K562 (cell line): ENCODE measurements around the gene GPR107.

Experiments
- CHD4 ChIP-seq: fragments of 200-600 bp; sonication (generic); IDR thresholded peaks from 3 replicates; pipeline ENCODE4 v1.6.1; 2012; ENCODE audit warnings: low read depth, mild to moderate bottlenecking, mixed read lengths, low read length, inconsistent platforms; ENCODE audit not compliant: insufficient read depth, insufficient replicate concordance, poor library complexity, severe bottlenecking
- FOXK2 ChIP-seq, 2 experiments: fragments of 450-650 bp; IDR thresholded peaks in 1 of 2; conservative IDR thresholded peaks in 1 of 2; 2 replicates each; pipeline ENCODE4 v1.6.1; 2016; ENCODE audit warnings: low read depth in 2 of 2, mild to moderate bottlenecking in 1 of 2
- HDAC2 ChIP-seq: fragments of 450-650 bp; IDR thresholded peaks from 2 replicates; pipeline ENCODE4 v1.6.1; 2016; ENCODE audit warnings: mild to moderate bottlenecking
- HEY1 ChIP-seq: fragments of 250-450 bp; sonication (Bioruptor Pico); IDR thresholded peaks from 2 replicates; pipeline ENCODE4 v1.5.0; 2020; ENCODE audit warnings: mild to moderate bottlenecking, moderate library complexity, borderline replicate concordance
- LEF1 ChIP-seq: fragments of 450-650 bp; IDR thresholded peaks from 2 replicates; pipeline ENCODE4 v1.6.1; 2016; ENCODE audit warnings: mild to moderate bottlenecking
- MAFK ChIP-seq: IDR thresholded peaks from 2 replicates; pipeline ENCODE4 v1.6.1; 2011; ENCODE audit warnings: low read length, improper control_type of control experiment
- MAX ChIP-seq: sonication (generic); formaldehyde crosslinking; IDR thresholded peaks from 2 replicates; pipeline ENCODE4 v1.9.0; 2022; ENCODE audit warnings: mild to moderate bottlenecking, missing genetic modification reagents
- MYC ChIP-seq, 2 experiments: fragments of 250-450 bp in 1 of 2; sonication (Bioruptor Pico) in 1 of 2; IDR thresholded peaks; 2 replicates each; pipeline versions ENCODE4 v1.5.1 to v1.6.1; 2012 to 2021; ENCODE audit warnings: low read depth in 2 of 2, borderline replicate concordance in 1 of 2, improper control_type of control experiment in 1 of 2, low read length in 1 of 2, mild to moderate bottlenecking in 1 of 2, moderate library complexity in 1 of 2
- NCOA2 ChIP-seq, 2 experiments: fragments of 450-650 bp; IDR thresholded peaks; 2 replicates each; pipeline ENCODE4 v1.6.1; 2018; ENCODE audit warnings: mild to moderate bottlenecking in 2 of 2, moderate library complexity in 1 of 2; ENCODE audit not compliant: partially characterized antibody in 2 of 2
- RBBP5 ChIP-seq: fragments of 200-600 bp; sonication (generic); IDR thresholded peaks from 2 replicates; pipeline ENCODE4 v1.6.1; 2012; ENCODE audit warnings: borderline replicate concordance, mild to moderate bottlenecking, low read length, control low read depth, inconsistent platforms; ENCODE audit not compliant: insufficient read depth, poor library complexity, severe bottlenecking
- ZNF274 ChIP-seq: IDR thresholded peaks from 2 replicates; pipeline ENCODE4 v1.6.1; 2011; ENCODE audit warnings: low read depth, mild to moderate bottlenecking, low read length, moderate library complexity, borderline replicate concordance
- TF ChIP-seq, protein P1 (sequence below): fragments of 450-650 bp; formaldehyde crosslinking; IDR thresholded peaks from 2 replicates; pipeline ENCODE4 v1.4.0; 2020; ENCODE audit warnings: mild to moderate bottlenecking, mixed read lengths

DNA sequence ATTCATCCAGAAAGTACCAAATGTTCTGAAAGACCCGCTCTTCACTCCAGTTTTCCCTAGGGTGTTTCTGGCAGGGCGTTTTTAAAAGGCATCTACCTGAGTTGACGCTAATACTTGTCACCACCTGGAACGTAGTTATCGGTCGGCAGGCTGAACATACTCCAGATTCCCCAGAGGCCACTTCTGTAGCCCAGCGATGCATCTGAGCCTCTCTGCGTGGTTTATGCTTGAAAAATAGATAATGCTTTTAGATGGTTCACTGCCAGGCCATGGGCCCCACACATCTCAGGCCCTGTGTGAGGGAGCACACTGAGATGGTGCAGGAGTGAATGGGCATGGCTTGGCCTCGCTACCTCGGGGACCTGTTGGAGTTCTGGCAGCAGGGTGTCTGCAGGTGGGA, 85.5 kb downstream of the GPR107 start:
- TF ChIP-seq LEF1: no peak
- TF ChIP-seq, protein P1, sequence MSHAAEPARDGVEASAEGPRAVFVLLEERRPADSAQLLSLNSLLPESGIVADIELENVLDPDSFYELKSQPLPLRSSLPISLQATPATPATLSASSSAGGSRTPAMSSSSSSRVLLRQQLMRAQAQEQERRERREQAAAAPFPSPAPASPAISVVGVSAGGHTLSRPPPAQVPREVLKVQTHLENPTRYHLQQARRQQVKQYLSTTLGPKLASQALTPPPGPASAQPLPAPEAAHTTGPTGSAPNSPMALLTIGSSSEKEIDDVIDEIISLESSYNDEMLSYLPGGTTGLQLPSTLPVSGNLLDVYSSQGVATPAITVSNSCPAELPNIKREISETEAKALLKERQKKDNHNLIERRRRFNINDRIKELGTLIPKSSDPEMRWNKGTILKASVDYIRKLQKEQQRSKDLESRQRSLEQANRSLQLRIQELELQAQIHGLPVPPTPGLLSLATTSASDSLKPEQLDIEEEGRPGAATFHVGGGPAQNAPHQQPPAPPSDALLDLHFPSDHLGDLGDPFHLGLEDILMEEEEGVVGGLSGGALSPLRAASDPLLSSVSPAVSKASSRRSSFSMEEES: no peak
- TF ChIP-seq RBBP5: no peak
- no peak for TF ChIP-seq NCOA2 (IDR thresholded peaks at IDR 0.05; ENCODE audit: partially characterized antibody in 2 of 2)
- no peak for TF ChIP-seq MAX (CRISPR knock-in tag)
- no peak for TF ChIP-seq ZNF274
- TF ChIP-seq MYC (IDR thresholded peaks at IDR 0.05; ENCODE audit: low read depth, low read length): no peak
- no peak for TF ChIP-seq MYC (CRISPR knock-in tag; IDR thresholded peaks at IDR 0.05; ENCODE audit: borderline replicate concordance, low read depth)
- no peak for TF ChIP-seq HEY1 (CRISPR knock-in tag)
- no peak for TF ChIP-seq FOXK2 (conservative IDR thresholded peaks at IDR 0.05 in 1 of 2, IDR thresholded peaks at IDR 0.05 in 1 of 2; ENCODE audit: low read depth in 2 of 2)
- TF ChIP-seq HDAC2: no peak
- no peak for TF ChIP-seq CHD4
- TF ChIP-seq MAFK: no peak
